Hepatocyte (in vitro differentiated cells): ENCODE results near the gene MTMR3. TPM values are rescaled to one million over a fixed set of nuclear protein-coding genes. Genes with fewer than 3 reads are reported as not detected.

Experiments used
- DNase-seq: peaks from one replicate; pipeline ENCODE4 v3.0.0-alpha.2; 2016; ENCODE audit warnings: low spot score
- H2AFZ ChIP-seq: fragments of 200-600 bp; sonication (generic); 2 replicates; pipeline ENCODE4 v1.6.0; 2016; ENCODE audit warnings: antibody characterized with exemption, mild to moderate bottlenecking
- H3K27ac ChIP-seq: fragments of 200-600 bp; sonication (generic); 2 replicates; pipeline ENCODE4 v1.5.1; 2016; ENCODE audit warnings: mild to moderate bottlenecking
- H3K27me3 ChIP-seq: fragments of 200-600 bp; sonication (generic); 2 replicates; pipeline ENCODE4 v1.6.1; 2016
- H3K36me3 ChIP-seq: fragments of 200-600 bp; sonication (generic); replicated peaks from 2 replicates; pipeline ENCODE4 v1.5.1; 2016; ENCODE audit warnings: low read depth; ENCODE audit not compliant: insufficient read depth
- H3K4me1 ChIP-seq: fragments of 200-600 bp; sonication (generic); 2 replicates; pipeline ENCODE4 v1.5.1; 2016; ENCODE audit warnings: mild to moderate bottlenecking, moderate library complexity; ENCODE audit not compliant: insufficient read depth
- H3K4me2 ChIP-seq: fragments of 200-600 bp; sonication (generic); 2 replicates; pipeline ENCODE4 v1.6.0; 2016
- H3K4me3 ChIP-seq: fragments of 200-600 bp; sonication (generic); 2 replicates; pipeline ENCODE4 v1.5.1; 2016; ENCODE audit warnings: mild to moderate bottlenecking
- H3K79me2 ChIP-seq: fragments of 200-600 bp; sonication (generic); 2 replicates; pipeline ENCODE4 v1.6.0; 2017; ENCODE audit warnings: mild to moderate bottlenecking
- H3K9me2 ChIP-seq: fragments of 200-600 bp; sonication (generic); replicated peaks from 2 replicates; pipeline ENCODE4 v1.6.0; 2017; ENCODE audit warnings: mild to moderate bottlenecking; ENCODE audit not compliant: insufficient read depth
- H3K9me3 ChIP-seq: fragments of 200-600 bp; sonication (generic); 2 replicates; pipeline ENCODE4 v1.5.1; 2016; ENCODE audit warnings: low read depth, mild to moderate bottlenecking
- H4K20me1 ChIP-seq: fragments of 200-600 bp; sonication (generic); 2 replicates; pipeline ENCODE4 v1.6.0; 2016; ENCODE audit warnings: mild to moderate bottlenecking; ENCODE audit not compliant: insufficient read depth, poor library complexity, severe bottlenecking
- CTCF ChIP-seq: fragments of 200-600 bp; sonication (generic); IDR thresholded peaks from 2 replicates; pipeline ENCODE4 v1.5.1; 2016; ENCODE audit warnings: antibody characterized with exemption, mild to moderate bottlenecking; ENCODE audit not compliant: poor library complexity
- EZH2 ChIP-seq: fragments of 200-600 bp; sonication (generic); IDR thresholded peaks from 2 replicates; pipeline ENCODE4 v1.6.1; 2016; ENCODE audit warnings: antibody characterized with exemption, mild to moderate bottlenecking, borderline replicate concordance
- EZH2phosphoT487 ChIP-seq: fragments of 200-600 bp; sonication (generic); IDR thresholded peaks from one replicate; pipeline ENCODE4 v1.6.1; 2018; ENCODE audit warnings: antibody characterized with exemption, mild to moderate bottlenecking, low read depth, moderate library complexity; ENCODE audit not compliant: unreplicated experiment, severe bottlenecking
- WGBS: methylation state at CpG from one replicate; pipeline ENCODE4 v1.1.6; 2016; ENCODE audit warnings: low lambda C conversion rate; ENCODE audit errors: missing lambda C conversion rate; 5-methylcytosine and 5-hydroxymethylcytosine counted together
- polyA plus RNA-seq: library from polyadenylated mRNA; unstranded; fragments of >200 nt; fragmentation: Nextera tagmentation; extraction: Ambion mirVana; gene quantifications from 2 replicates; pipeline ENCODE4 v1.2.1, GENCODE V29; 2016
- total RNA-seq: library from RNA; depleted of rRNA; stranded (reverse); fragments of >200 nt; gene quantifications from 2 replicates; pipeline ENCODE4 v1.2.3, GENCODE V29; 2014

The MTMR3 gene
- total and polyA plus RNA-seq, 2 experiments from 2014 or later, result 16.2 to 42.7 TPM

GRCh38 chr22:29951791-29952413, 68.9 kb downstream of the MTMR3 start:
- 86% methylated on average over 8 of the region's 8 CpGs for WGBS
- H3K4me1 ChIP-seq, result no peaks in the 10 kb centered on the region

GRCh38 chr22:29954203-29954855, 71.4 kb downstream of the MTMR3 start:
- Histone ChIP-seq H3K27me3 (no peaks in the 10 kb centered on the region), H3K9me3 (no peaks in the 10 kb centered on the region), H3K9me2 (no peaks in the 10 kb centered on the region), H3K79me2 (peaks cover 85% of the 10 kb centered on the region), H3K27ac (no peak overlapping the region), H2AFZ (no peak overlapping the region), H3K4me2 (no peak overlapping the region), H3K4me1 (no peaks in the 10 kb centered on the region), H3K4me3 (no peak overlapping the region), H3K36me3 (no peaks in the 10 kb centered on the region), H4K20me1 (peaks cover 58% of the 10 kb centered on the region)
- WGBS, result 91% methylated on average over 9 of the region's 9 CpGs
- no peak for TF ChIP-seq EZH2
- TF ChIP-seq CTCF, result no peak
- no peak for TF ChIP-seq EZH2phosphoT487
- no peak for DNase-seq

More at GRCh38 chr22:29951791-29952413, 68.9 kb downstream of the MTMR3 start:
- no peaks in the 10 kb centered on the region for H3K9me3 ChIP-seq
- no peak overlapping the region for H3K27ac ChIP-seq
- H3K9me2 ChIP-seq, result no peaks in the 10 kb centered on the region
- DNase-seq, result no peak
- H3K79me2 ChIP-seq, result peaks cover 96% of the 10 kb centered on the region
- H3K27me3 ChIP-seq, result no peaks in the 10 kb centered on the region
- H3K4me3 ChIP-seq, result no peak overlapping the region
- H4K20me1 ChIP-seq, result peaks cover 78% of the 10 kb centered on the region
- H3K36me3 ChIP-seq, result no peaks in the 10 kb centered on the region
- H3K4me2 ChIP-seq, result no peak overlapping the region
- no peak overlapping the region for H2AFZ ChIP-seq
- TF ChIP-seq EZH2phosphoT487 (no peak), CTCF (no peak), EZH2 (no peak)

- H3K27me3 ChIP-seq, result no peaks in the 10 kb centered on the region
- no peaks in the 10 kb centered on the region for H3K4me1 ChIP-seq
- H3K4me2 ChIP-seq, result no peak overlapping the region
- no peaks in the 10 kb centered on the region for H3K9me3 ChIP-seq
- TF ChIP-seq CTCF (no peak), EZH2 (no peak), EZH2phosphoT487 (no peak)
- no peak overlapping the region for H2AFZ ChIP-seq
- no peak overlapping the region for H3K27ac ChIP-seq
- no peaks in the 10 kb centered on the region for H3K36me3 ChIP-seq
- H3K9me2 ChIP-seq, result no peaks in the 10 kb centered on the region
- no peak overlapping the region for H3K4me3 ChIP-seq
- H4K20me1 ChIP-seq, result peaks cover 37% of the 10 kb centered on the region
- DNase-seq, result no peak
- 86% methylated on average over 1 of the region's 1 CpG for WGBS
- peaks cover 68% of the 10 kb centered on the region for H3K79me2 ChIP-seq
Measured at GRCh38 chr22:29956680-29957079, 73.7 kb downstream of the MTMR3 start.
